ENCODE data around the gene HTR2A. TPM values are rescaled to one million over a fixed set of nuclear protein-coding genes. Genes with fewer than 3 reads are reported as not detected.

Gene HTR2A
- total RNA-seq, 4 donors from 2014 or later, result 0.27 to 1.7 (median 0.35) TPM; not detected in 1

DNA sequence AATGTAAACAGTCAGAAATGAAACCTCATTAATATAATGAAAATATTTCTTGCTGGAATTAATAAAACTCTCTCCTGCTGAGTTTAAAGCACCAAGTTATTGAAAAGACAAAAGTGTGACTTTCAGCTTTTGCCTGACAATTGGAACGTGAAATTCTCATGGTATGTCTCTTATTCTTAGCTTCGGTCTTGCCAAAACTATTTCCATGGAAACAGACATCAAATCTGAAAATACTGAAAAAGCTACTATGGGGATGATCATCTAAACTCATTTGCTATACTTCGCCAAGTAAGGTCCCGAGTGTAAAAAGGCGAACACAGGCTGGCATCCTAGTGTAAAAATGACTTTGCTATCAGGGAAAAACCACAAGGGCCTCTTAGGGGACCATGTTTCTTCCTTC, 22.8 kb downstream of the HTR2A start:
- H3K4me3 ChIP-seq, result no peak overlapping the region
- no peaks in the 10 kb centered on the region for H3K9me3 ChIP-seq
- no peak for TF ChIP-seq POLR2A (IDR thresholded peaks at IDR 0.05)
- TF ChIP-seq, protein P1, sequence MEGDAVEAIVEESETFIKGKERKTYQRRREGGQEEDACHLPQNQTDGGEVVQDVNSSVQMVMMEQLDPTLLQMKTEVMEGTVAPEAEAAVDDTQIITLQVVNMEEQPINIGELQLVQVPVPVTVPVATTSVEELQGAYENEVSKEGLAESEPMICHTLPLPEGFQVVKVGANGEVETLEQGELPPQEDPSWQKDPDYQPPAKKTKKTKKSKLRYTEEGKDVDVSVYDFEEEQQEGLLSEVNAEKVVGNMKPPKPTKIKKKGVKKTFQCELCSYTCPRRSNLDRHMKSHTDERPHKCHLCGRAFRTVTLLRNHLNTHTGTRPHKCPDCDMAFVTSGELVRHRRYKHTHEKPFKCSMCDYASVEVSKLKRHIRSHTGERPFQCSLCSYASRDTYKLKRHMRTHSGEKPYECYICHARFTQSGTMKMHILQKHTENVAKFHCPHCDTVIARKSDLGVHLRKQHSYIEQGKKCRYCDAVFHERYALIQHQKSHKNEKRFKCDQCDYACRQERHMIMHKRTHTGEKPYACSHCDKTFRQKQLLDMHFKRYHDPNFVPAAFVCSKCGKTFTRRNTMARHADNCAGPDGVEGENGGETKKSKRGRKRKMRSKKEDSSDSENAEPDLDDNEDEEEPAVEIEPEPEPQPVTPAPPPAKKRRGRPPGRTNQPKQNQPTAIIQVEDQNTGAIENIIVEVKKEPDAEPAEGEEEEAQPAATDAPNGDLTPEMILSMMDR (IDR thresholded peaks at IDR 0.05), result no peak
- DNase-seq, result no peak
- H3K36me3 ChIP-seq, result no peaks in the 10 kb centered on the region
- no peak overlapping the region for H3K27ac ChIP-seq
- no peaks in the 10 kb centered on the region for H3K27me3 ChIP-seq
- no peaks in the 10 kb centered on the region for H3K4me1 ChIP-seq

DNA sequence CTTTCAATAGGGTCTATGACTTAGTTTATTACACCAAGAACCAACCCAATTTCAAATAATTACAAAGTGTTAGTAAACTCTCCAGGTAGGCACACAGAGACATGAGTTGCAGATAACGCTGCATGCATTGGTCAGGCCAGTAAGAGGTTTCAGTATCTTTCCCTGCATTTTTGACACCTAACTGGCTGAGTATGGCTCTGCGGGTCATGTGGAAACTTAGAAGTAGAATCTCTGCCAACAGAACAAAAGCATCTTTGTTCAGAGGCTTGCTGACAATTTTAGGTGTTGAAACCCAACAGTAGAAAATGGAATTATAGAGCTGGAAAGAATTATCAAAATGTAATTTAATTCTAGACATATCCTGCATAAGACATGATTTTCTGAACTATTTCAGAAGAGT, 25.3 kb downstream of the HTR2A start:
- no peak overlapping the region for H3K27ac ChIP-seq
- no peak overlapping the region for H3K4me3 ChIP-seq
- H3K27me3 ChIP-seq, result no peaks in the 10 kb centered on the region
- no peaks in the 10 kb centered on the region for H3K4me1 ChIP-seq
- DNase-seq, result no peak
- H3K9me3 ChIP-seq, result no peaks in the 10 kb centered on the region
- no peaks in the 10 kb centered on the region for H3K36me3 ChIP-seq
- TF ChIP-seq, protein P1 (IDR thresholded peaks at IDR 0.05), result no peak
- TF ChIP-seq POLR2A (IDR thresholded peaks at IDR 0.05), result no peak

DNA sequence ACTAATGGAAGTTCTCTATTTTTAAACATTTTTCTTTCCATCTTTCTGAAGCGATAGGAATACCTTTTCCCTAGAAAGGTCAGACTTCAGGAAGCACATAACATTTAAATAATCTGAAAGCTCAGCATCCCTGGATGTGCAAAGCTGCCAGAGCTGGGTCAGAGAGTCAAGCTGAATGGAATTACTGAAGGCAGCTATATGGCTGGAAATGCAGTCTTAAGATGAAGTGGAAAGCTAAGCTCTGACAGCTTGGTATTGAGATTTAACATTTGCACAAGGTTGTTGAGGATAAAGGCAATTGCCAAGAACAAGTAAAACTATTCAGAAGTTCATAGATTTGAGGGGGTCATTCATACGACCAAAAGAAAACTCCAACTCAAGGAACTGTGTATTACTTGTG, 28.8 kb downstream of the HTR2A start:
- no peak overlapping the region for H3K4me3 ChIP-seq
- H3K27ac ChIP-seq, result no peak overlapping the region

DNA sequence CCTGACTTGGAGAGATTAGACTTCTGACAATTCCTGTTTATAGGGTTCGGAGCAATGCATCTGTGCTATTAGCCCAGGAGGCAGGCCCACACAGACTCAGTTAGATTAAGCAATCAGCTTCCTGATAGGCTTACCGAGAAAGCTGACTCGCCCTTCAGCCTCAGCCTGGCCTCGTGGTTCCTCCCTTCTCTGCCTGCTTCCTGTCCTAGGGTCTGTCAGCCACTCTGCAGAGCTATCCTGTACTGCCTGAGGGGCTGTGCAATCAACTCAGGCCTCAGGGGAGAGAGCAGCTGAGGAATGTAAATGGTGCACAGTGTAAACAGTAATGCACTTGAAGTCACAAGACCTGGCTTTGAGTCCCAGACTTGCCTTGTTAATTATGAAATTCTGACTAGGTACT, 30.7 kb downstream of the HTR2A start:
- Histone ChIP-seq H3K4me1 (no peaks in the 10 kb centered on the region), H3K27ac (no peak overlapping the region), H3K4me3 (no peak overlapping the region), H3K9me3 (no peaks in the 10 kb centered on the region), H3K36me3 (no peaks in the 10 kb centered on the region), H3K27me3 (no peaks in the 10 kb centered on the region)
- DNase-seq, result peak in 2 of 3 donors; percentile 16 to 48
- no peak for TF ChIP-seq POLR2A (IDR thresholded peaks at IDR 0.05)
- TF ChIP-seq, protein P1 (IDR thresholded peaks at IDR 0.05), result no peak

More for the DNA sequence above, 28.8 kb downstream of the HTR2A start:
- TF ChIP-seq, protein P1 (IDR thresholded peaks at IDR 0.05), result no peak
- TF ChIP-seq POLR2A (IDR thresholded peaks at IDR 0.05), result no peak
- Histone ChIP-seq H3K27me3 (no peaks in the 10 kb centered on the region), H3K9me3 (no peaks in the 10 kb centered on the region), H3K36me3 (no peaks in the 10 kb centered on the region), H3K4me1 (no peaks in the 10 kb centered on the region)
- no peak for DNase-seq

DNA sequence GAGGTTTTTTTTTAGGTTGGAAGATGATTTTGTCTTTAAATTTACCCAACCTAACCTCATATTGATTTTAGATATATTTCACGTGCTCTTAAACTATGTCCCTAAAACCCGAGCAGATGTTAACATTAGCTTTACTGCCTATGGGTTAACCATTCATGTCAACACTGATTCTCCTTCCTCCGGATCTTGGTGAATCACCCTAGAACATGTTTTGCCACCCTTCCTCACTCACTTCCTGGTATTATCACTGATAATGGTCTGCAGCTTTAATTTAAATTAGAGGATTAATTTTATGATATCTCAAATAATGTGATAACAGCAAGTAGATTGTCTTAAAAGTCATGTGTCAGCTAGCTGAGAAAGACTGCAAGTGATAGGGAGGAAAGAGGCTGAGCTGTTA, 31.9 kb downstream of the HTR2A start:
- H3K27ac ChIP-seq, result no peak overlapping the region
- TF ChIP-seq POLR2A (IDR thresholded peaks at IDR 0.05), result no peak
- TF ChIP-seq, protein P1 (IDR thresholded peaks at IDR 0.05), result no peak
- H3K4me1 ChIP-seq, result no peaks in the 10 kb centered on the region
- H3K4me3 ChIP-seq, result no peak overlapping the region
- no peak for DNase-seq
- no peaks in the 10 kb centered on the region for H3K27me3 ChIP-seq
- H3K36me3 ChIP-seq, result no peaks in the 10 kb centered on the region
- H3K9me3 ChIP-seq, result no peaks in the 10 kb centered on the region

DNA sequence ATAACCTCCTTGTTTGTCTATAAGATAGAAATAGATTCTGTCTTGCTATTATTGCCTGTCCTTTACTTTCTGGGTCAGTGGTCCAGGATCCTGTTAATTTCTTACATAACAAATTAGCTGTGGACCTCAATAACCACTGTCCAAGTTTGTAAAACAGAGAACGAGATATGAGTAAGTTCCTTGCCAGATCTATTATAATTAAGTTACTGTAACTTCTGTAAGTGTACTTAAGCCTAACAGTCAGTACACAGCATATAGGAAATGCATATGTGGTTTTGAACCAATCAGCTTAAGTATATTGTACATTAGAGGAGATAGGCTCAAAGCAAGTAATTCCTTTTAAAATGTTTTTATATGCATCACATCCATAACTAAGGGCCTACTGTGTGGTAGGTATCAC, 34.9 kb downstream of the HTR2A start:
- no peaks in the 10 kb centered on the region for H3K36me3 ChIP-seq

More for the DNA sequence above, 34.9 kb downstream of the HTR2A start:
- no peak for DNase-seq
- TF ChIP-seq, protein P1 (IDR thresholded peaks at IDR 0.05), result no peak
- TF ChIP-seq POLR2A (IDR thresholded peaks at IDR 0.05), result no peak
- no peak overlapping the region for H3K4me3 ChIP-seq
- no peaks in the 10 kb centered on the region for H3K4me1 ChIP-seq
- H3K27me3 ChIP-seq, result no peaks in the 10 kb centered on the region
- H3K27ac ChIP-seq, result no peak overlapping the region
- H3K9me3 ChIP-seq, result no peaks in the 10 kb centered on the region
